SK-N-SH treated with all-trans-retinoic acid at 6 μM for 48 hours (cell line): Measurements from ENCODE around the gene CYB561.

Source experiments
- ATAC-seq: fragments of 200-7000 bp; cut with Tn5 transposase; 3 replicates; pipeline ENCODE4 v1.9.1; 2020; ENCODE audit warnings: mild to moderate bottlenecking, moderate library complexity
- ARNTL ChIP-seq: fragments of 450-650 bp; formaldehyde crosslinking; IDR thresholded peaks from 2 replicates; pipeline ENCODE4 v1.5.0; 2020; ENCODE audit warnings: low read depth, mild to moderate bottlenecking, moderate library complexity, borderline replicate concordance
- BACH2 ChIP-seq: fragments of 250-450 bp; sonication (Bioruptor Pico); IDR thresholded peaks from 2 replicates; pipeline ENCODE4 v1.9.0; 2021; ENCODE audit warnings: mild to moderate bottlenecking, borderline replicate concordance
- CREB5 ChIP-seq: fragments of 250-450 bp; sonication (Bioruptor Pico); IDR thresholded peaks from 2 replicates; pipeline ENCODE4 v1.5.1; 2020; ENCODE audit warnings: low read depth, mild to moderate bottlenecking, moderate library complexity
- CSRNP3 ChIP-seq: fragments of 250-450 bp; sonication (Bioruptor Pico); IDR thresholded peaks from 2 replicates; pipeline ENCODE4 v1.5.1; 2021; ENCODE audit warnings: mild to moderate bottlenecking, moderate library complexity
- ESRRG ChIP-seq: fragments of 250-450 bp; sonication (Bioruptor Pico); IDR thresholded peaks from 2 replicates; pipeline ENCODE4 v1.6.1; 2021; ENCODE audit warnings: mild to moderate bottlenecking
- GLIS3 ChIP-seq: fragments of 250-450 bp; sonication (Bioruptor Pico); IDR thresholded peaks from 2 replicates; pipeline ENCODE4 v1.5.0; 2020; ENCODE audit warnings: mild to moderate bottlenecking, moderate library complexity
- ISL1 ChIP-seq: fragments of 250-450 bp; sonication (Bioruptor Pico); IDR thresholded peaks from 2 replicates; pipeline ENCODE4 v2.1.2; 2022; ENCODE audit warnings: mild to moderate bottlenecking, moderate library complexity
- OSR1 ChIP-seq: fragments of 250-450 bp; sonication (Bioruptor Pico); IDR thresholded peaks from 2 replicates; pipeline ENCODE4 v1.8.0; 2022; ENCODE audit warnings: moderate library complexity, mild to moderate bottlenecking, inconsistent platforms
- PATZ1 ChIP-seq: fragments of 250-450 bp; sonication (Bioruptor Pico); IDR thresholded peaks from 2 replicates; pipeline ENCODE4 v1.8.0; 2020; ENCODE audit warnings: mild to moderate bottlenecking, moderate library complexity, borderline replicate concordance
- POU6F1 ChIP-seq: fragments of 250-450 bp; sonication (Bioruptor Pico); IDR thresholded peaks from 2 replicates; pipeline ENCODE4 v1.8.0; 2021; ENCODE audit warnings: low read depth, mild to moderate bottlenecking, moderate library complexity, borderline replicate concordance
- PPARA ChIP-seq: fragments of 250-450 bp; sonication (Bioruptor Pico); IDR thresholded peaks from 2 replicates; pipeline ENCODE4 v1.5.0; 2020; ENCODE audit warnings: mild to moderate bottlenecking, borderline replicate concordance
- RARB ChIP-seq: fragments of 250-450 bp; sonication (Bioruptor Pico); IDR thresholded peaks from 2 replicates; pipeline ENCODE4 v1.8.0; 2021; ENCODE audit warnings: mild to moderate bottlenecking, moderate library complexity
- SNAI2 ChIP-seq: fragments of 250-450 bp; sonication (Bioruptor Pico); IDR thresholded peaks from 2 replicates; pipeline ENCODE4 v1.5.0; 2020; ENCODE audit warnings: mild to moderate bottlenecking, moderate library complexity
- TOX ChIP-seq: fragments of 250-450 bp; sonication (Bioruptor Pico); IDR thresholded peaks from 2 replicates; pipeline ENCODE4 v1.8.0; 2021; ENCODE audit warnings: mild to moderate bottlenecking, moderate library complexity, borderline replicate concordance
- TSHZ2 ChIP-seq: fragments of 250-450 bp; sonication (Bioruptor Pico); IDR thresholded peaks from 2 replicates; pipeline ENCODE4 v1.5.0; 2020; ENCODE audit warnings: mild to moderate bottlenecking, moderate library complexity
- ZC3H10 ChIP-seq: fragments of 250-450 bp; sonication (Bioruptor Pico); IDR thresholded peaks from 2 replicates; pipeline ENCODE4 v1.5.1; 2021; ENCODE audit warnings: mild to moderate bottlenecking, moderate library complexity
- ZFP3 ChIP-seq: fragments of 250-450 bp; sonication (Bioruptor Pico); IDR thresholded peaks from 2 replicates; pipeline ENCODE4 v1.5.0; 2020; ENCODE audit warnings: mild to moderate bottlenecking, moderate library complexity
- ZFP30 ChIP-seq: fragments of 450-650 bp; formaldehyde crosslinking; IDR thresholded peaks from 2 replicates; pipeline ENCODE4 v1.5.0; 2022; ENCODE audit warnings: mild to moderate bottlenecking, moderate library complexity
- ZNF565 ChIP-seq: fragments of 450-650 bp; formaldehyde crosslinking; conservative IDR thresholded peaks from 2 replicates; pipeline ENCODE4 v1.5.0; 2020; ENCODE audit warnings: low read depth, mild to moderate bottlenecking, moderate library complexity
- ZNF8 ChIP-seq: fragments of 450-650 bp; formaldehyde crosslinking; IDR thresholded peaks from 2 replicates; pipeline ENCODE4 v1.5.0; 2020; ENCODE audit warnings: mild to moderate bottlenecking, moderate library complexity

CYB561 gene

GRCh38 chr17:63482509-63482908 is 36.4 kb upstream of the CYB561 start (continued):
- no peak for TF ChIP-seq ZFP3 (CRISPR knock-in tag)
- TF ChIP-seq CREB5 (CRISPR knock-in tag), result no peak

GRCh38 chr17:63481488-63481870 is 35.4 kb upstream of the CYB561 start:
- TF ChIP-seq CREB5 (CRISPR knock-in tag) (no peak), ESRRG (CRISPR knock-in tag) (no peak), ZNF8 (CRISPR knock-in tag) (no peak), TSHZ2 (CRISPR knock-in tag) (no peak), RARB (CRISPR knock-in tag) (no peak), GLIS3 (CRISPR knock-in tag) (no peak), ZFP30 (no peak), ZFP3 (CRISPR knock-in tag) (no peak), CSRNP3 (CRISPR knock-in tag) (no peak), PPARA (CRISPR knock-in tag) (no peak), ZNF565 (CRISPR knock-in tag) (no peak), ISL1 (CRISPR knock-in tag) (no peak), PATZ1 (CRISPR knock-in tag) (no peak), ZC3H10 (CRISPR knock-in tag) (no peak), TOX (CRISPR knock-in tag) (no peak), ARNTL (CRISPR knock-in tag) (no peak), OSR1 (CRISPR knock-in tag) (no peak)

GRCh38 chr17:63480826-63481487 is 34.9 kb upstream of the CYB561 start:
- no peak for ATAC-seq
- no peak for TF ChIP-seq ZNF8 (CRISPR knock-in tag)
- no peak for TF ChIP-seq CREB5 (CRISPR knock-in tag)
- no peak for TF ChIP-seq OSR1 (CRISPR knock-in tag)
- no peak for TF ChIP-seq BACH2 (CRISPR knock-in tag)
- no peak for TF ChIP-seq GLIS3 (CRISPR knock-in tag)
- no peak for TF ChIP-seq ISL1 (CRISPR knock-in tag)
- TF ChIP-seq ZFP30, result no peak
- no peak for TF ChIP-seq SNAI2 (CRISPR knock-in tag)
- TF ChIP-seq PPARA (CRISPR knock-in tag), result no peak
- no peak for TF ChIP-seq CSRNP3 (CRISPR knock-in tag)
- TF ChIP-seq TOX (CRISPR knock-in tag), result no peak
- TF ChIP-seq ZNF565 (CRISPR knock-in tag), result no peak
- TF ChIP-seq POU6F1 (CRISPR knock-in tag), result no peak
- no peak for TF ChIP-seq ESRRG (CRISPR knock-in tag)
- TF ChIP-seq ARNTL (CRISPR knock-in tag), result no peak
- no peak for TF ChIP-seq ZFP3 (CRISPR knock-in tag)

More at GRCh38 chr17:63481488-63481870, 35.4 kb upstream of the CYB561 start:
- ATAC-seq, result no peak
